Activated CD8-positive, alpha-beta memory T cell treated with anti-CD3 and anti-CD28 coated beads for 4 hours (primary cell): ENCODE data around the gene SFI1.
A peak's percentile ranks its signal among the peaks of the same experiment; 100 is the strongest.
"Not testable (repeated sequence)": the region's sequence is repeated elsewhere in the genome, so short reads cannot be mapped to it uniquely, and the experiment has no call there.

Experiments
- DNase-seq, 2 donors: peaks; one replicate each; pipeline ENCODE4 v3.0.0-alpha.2; 2020; ENCODE audit warnings: low read depth in 2 of 2

Gene SFI1

GRCh38 chr22:31491218-31491962, 4.9 kb upstream of the SFI1 start:
- no peak for DNase-seq

- DNase-seq: no peak
Measured at GRCh38 chr22:31492151-31492550, 4.2 kb upstream of the SFI1 start.

- DNase-seq: not testable (repeated sequence)
Measured at GRCh38 chr22:31493355-31493754, 3.0 kb upstream of the SFI1 start.

- no peak for DNase-seq
Measured at GRCh38 chr22:31495343-31495742, 993 bp upstream of the SFI1 start.

GRCh38 chr22:31496735-31497146, 405 bp downstream of the SFI1 start:
- peak in 1 of 2 donors; percentile 3 for DNase-seq

GRCh38 chr22:31497148-31497938, 1.0 kb downstream of the SFI1 start:
- DNase-seq: no peak

- DNase-seq: no peak
Measured at GRCh38 chr22:31501738-31502137, 5.4 kb downstream of the SFI1 start.

GRCh38 chr22:31503211-31503964, 7.1 kb downstream of the SFI1 start:
- DNase-seq: no peak

GRCh38 chr22:31504282-31504681, 7.9 kb downstream of the SFI1 start:
- DNase-seq: no peak

GRCh38 chr22:31507517-31507916, 11.2 kb downstream of the SFI1 start:
- not testable (repeated sequence) for DNase-seq

GRCh38 chr22:31508536-31508935, 12.2 kb downstream of the SFI1 start:
- DNase-seq: no peak

GRCh38 chr22:31509061-31509762, 12.9 kb downstream of the SFI1 start:
- no peak for DNase-seq

GRCh38 chr22:31520051-31520450, 23.7 kb downstream of the SFI1 start:
- DNase-seq: no peak

GRCh38 chr22:31524132-31524531, 27.8 kb downstream of the SFI1 start:
- not testable (repeated sequence) for DNase-seq

- DNase-seq: no peak
Measured at GRCh38 chr22:31526270-31526669, 29.9 kb downstream of the SFI1 start.

GRCh38 chr22:31530823-31531195, 34.5 kb downstream of the SFI1 start:
- no peak for DNase-seq

- no peak for DNase-seq
Measured at GRCh38 chr22:31532060-31532459, 35.7 kb downstream of the SFI1 start.

- DNase-seq: no peak
Measured at GRCh38 chr22:31533374-31533773, 37.0 kb downstream of the SFI1 start.

GRCh38 chr22:31537019-31537535, 40.7 kb downstream of the SFI1 start:
- no peak for DNase-seq

GRCh38 chr22:31538815-31539214, 42.5 kb downstream of the SFI1 start:
- DNase-seq: no peak

GRCh38 chr22:31540166-31540565, 43.8 kb downstream of the SFI1 start:
- not testable (repeated sequence) for DNase-seq

GRCh38 chr22:31540966-31541365, 44.6 kb downstream of the SFI1 start:
- no peak for DNase-seq
